Brain microvascular endothelial cell (primary cell): ENCODE measurements around the gene COX7B2.

Experiments
- DNase-seq: peaks from one replicate; pipeline ENCODE4 v3.0.0-alpha.2; 2020
- H3K27ac ChIP-seq: fragments of 250-450 bp; sonication (Bioruptor Pico); 2 replicates; pipeline ENCODE4 v1.5.1; 2020; ENCODE audit warnings: mild to moderate bottlenecking, moderate library complexity
- H3K27me3 ChIP-seq: fragments of 250-450 bp; sonication (Bioruptor Pico); replicated peaks from 2 replicates; pipeline ENCODE4 v1.5.1; 2020; ENCODE audit warnings: mild to moderate bottlenecking
- H3K36me3 ChIP-seq: fragments of 250-450 bp; sonication (Bioruptor Pico); replicated peaks from 2 replicates; pipeline ENCODE4 v1.5.1; 2020; ENCODE audit warnings: mild to moderate bottlenecking
- H3K4me3 ChIP-seq: 2 replicates; pipeline ENCODE4 v1.5.1; 2011; ENCODE audit warnings: low read depth, mild to moderate bottlenecking, control low read depth, low read length, moderate library complexity
- in situ Hi-C: cut with HindIII; loops from 2 replicates; pipeline ENCODE4 v1.10.0; 2017; ENCODE audit warnings: low sequenced_read_pairs, low pct_ligation_motif_present
- TF ChIP-seq, protein P1 (sequence below): IDR thresholded peaks from 2 replicates; pipeline ENCODE4 v1.5.1; 2011; ENCODE audit warnings: low read depth, mild to moderate bottlenecking, moderate library complexity, low read length, control low read depth, inconsistent platforms; ENCODE audit errors: missing control alignments

COX7B2 gene

GRCh38 chr4:46924789-46925529 lies 15.9 kb upstream of the COX7B2 start:
- Histone ChIP-seq H3K36me3 (no peaks in the 10 kb centered on the region), H3K27me3 (no peaks in the 10 kb centered on the region), H3K4me3 (no peak overlapping the region), H3K27ac (no peak overlapping the region)
- DNase-seq: no peak
- in situ Hi-C loops: no loop called here
- TF ChIP-seq, protein P1, sequence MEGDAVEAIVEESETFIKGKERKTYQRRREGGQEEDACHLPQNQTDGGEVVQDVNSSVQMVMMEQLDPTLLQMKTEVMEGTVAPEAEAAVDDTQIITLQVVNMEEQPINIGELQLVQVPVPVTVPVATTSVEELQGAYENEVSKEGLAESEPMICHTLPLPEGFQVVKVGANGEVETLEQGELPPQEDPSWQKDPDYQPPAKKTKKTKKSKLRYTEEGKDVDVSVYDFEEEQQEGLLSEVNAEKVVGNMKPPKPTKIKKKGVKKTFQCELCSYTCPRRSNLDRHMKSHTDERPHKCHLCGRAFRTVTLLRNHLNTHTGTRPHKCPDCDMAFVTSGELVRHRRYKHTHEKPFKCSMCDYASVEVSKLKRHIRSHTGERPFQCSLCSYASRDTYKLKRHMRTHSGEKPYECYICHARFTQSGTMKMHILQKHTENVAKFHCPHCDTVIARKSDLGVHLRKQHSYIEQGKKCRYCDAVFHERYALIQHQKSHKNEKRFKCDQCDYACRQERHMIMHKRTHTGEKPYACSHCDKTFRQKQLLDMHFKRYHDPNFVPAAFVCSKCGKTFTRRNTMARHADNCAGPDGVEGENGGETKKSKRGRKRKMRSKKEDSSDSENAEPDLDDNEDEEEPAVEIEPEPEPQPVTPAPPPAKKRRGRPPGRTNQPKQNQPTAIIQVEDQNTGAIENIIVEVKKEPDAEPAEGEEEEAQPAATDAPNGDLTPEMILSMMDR: no peak

- H3K27me3 ChIP-seq: no peaks in the 10 kb centered on the region
These were observed 13.2 kb upstream of the COX7B2 start for GRCh38 chr4:46922205-46922604.

GRCh38 chr4:46908148-46908547 lies 897 bp downstream of the COX7B2 start:
- in situ Hi-C loops: no loop called here
- TF ChIP-seq, protein P1: no peak

More at GRCh38 chr4:46922205-46922604, 13.2 kb upstream of the COX7B2 start:
- no peaks in the 10 kb centered on the region for H3K36me3 ChIP-seq
- no peak overlapping the region for H3K4me3 ChIP-seq
- TF ChIP-seq, protein P1: no peak
- in situ Hi-C loops: no loop called here
- no peak overlapping the region for H3K27ac ChIP-seq
- DNase-seq: no peak

DNA sequence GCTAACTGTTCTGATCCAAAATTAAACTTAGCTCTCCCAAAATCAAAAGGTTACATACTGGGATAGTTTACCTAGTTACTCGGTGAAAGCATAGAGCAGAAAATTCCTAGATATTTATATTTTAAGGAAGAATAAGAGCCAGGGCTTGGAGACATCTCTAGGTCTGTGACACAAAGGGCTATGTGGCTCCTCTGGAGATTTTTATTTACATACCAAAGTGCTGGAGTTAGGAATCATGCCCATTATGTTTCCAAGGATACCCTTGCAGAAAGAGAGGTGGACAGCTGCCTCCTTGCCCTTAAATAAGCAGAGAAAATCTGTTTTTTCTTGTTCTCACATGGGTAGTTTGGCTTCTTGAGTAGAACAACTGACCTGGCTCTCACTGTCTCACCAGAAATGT lies 9.0 kb downstream of the COX7B2 start:
- H3K4me3 ChIP-seq: no peak overlapping the region
- H3K27ac ChIP-seq: no peak overlapping the region
- in situ Hi-C loops: no loop called here
- TF ChIP-seq, protein P1: no peak
- no peak for DNase-seq
- no peaks in the 10 kb centered on the region for H3K36me3 ChIP-seq
- no peaks in the 10 kb centered on the region for H3K27me3 ChIP-seq

More at GRCh38 chr4:46908148-46908547, 897 bp downstream of the COX7B2 start:
- Histone ChIP-seq H3K27me3 (no peaks in the 10 kb centered on the region), H3K27ac (no peak overlapping the region), H3K4me3 (no peak overlapping the region), H3K36me3 (no peaks in the 10 kb centered on the region)
- DNase-seq: no peak

DNA sequence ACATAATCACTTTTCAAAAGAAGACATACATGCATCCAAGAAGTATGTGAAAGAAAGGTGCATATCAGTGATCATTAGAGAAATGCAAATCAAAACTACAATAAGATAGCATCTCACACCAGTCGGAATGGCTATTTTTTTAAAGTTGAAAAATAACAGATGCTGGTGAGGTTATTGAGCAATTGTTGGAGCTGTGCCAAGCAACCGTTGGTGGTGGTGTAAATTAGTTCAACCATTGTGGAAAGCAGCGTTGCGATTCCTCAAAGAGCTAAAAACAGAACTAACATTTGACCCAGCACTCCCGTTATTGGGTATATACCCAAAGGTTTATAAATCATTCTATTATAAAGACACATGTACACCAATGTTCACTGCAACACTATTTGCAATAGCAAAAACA lies 14.2 kb downstream of the COX7B2 start:
- Histone ChIP-seq H3K27ac (no peak overlapping the region), H3K36me3 (no peaks in the 10 kb centered on the region), H3K4me3 (no peak overlapping the region), H3K27me3 (no peaks in the 10 kb centered on the region)
- DNase-seq: no peak
- TF ChIP-seq, protein P1: no peak
- in situ Hi-C loops: no loop called here

GRCh38 chr4:46890056-46890455 lies 19.0 kb downstream of the COX7B2 start:
- H3K36me3 ChIP-seq: no peaks in the 10 kb centered on the region
- H3K27me3 ChIP-seq: no peaks in the 10 kb centered on the region
- in situ Hi-C loops: no loop called here
- DNase-seq: no peak
- TF ChIP-seq, protein P1: no peak
- H3K27ac ChIP-seq: no peak overlapping the region
- H3K4me3 ChIP-seq: no peak overlapping the region
